HepG2 (cell line): ENCODE results near the gene MXRA8. TPM values are rescaled to one million over a fixed set of nuclear protein-coding genes. Genes with fewer than 3 reads are reported as not detected.

Experiments
- ARHGAP35 ChIP-seq: sonication (generic); formaldehyde crosslinking; IDR thresholded peaks from 2 replicates; pipeline ENCODE4 v1.9.0; 2022; ENCODE audit warnings: mild to moderate bottlenecking, inconsistent platforms, moderate library complexity, missing genetic modification reagents, borderline replicate concordance
- ATF2 ChIP-seq: sonication (generic); formaldehyde crosslinking; IDR thresholded peaks from 2 replicates; pipeline ENCODE4 v1.4.0; 2020; ENCODE audit warnings: missing genetic modification reagents
- BCL6 ChIP-seq: IDR thresholded peaks from 2 replicates; pipeline ENCODE4 v1.6.1; 2016; ENCODE audit warnings: missing genetic modification reagents, missing compliant biosample characterization
- BRD4 ChIP-seq: sonication (generic); formaldehyde crosslinking; IDR thresholded peaks from 2 replicates; pipeline ENCODE4 v1.4.0; 2020; ENCODE audit warnings: missing genetic modification reagents
- DBP ChIP-seq: sonication (generic); formaldehyde crosslinking; IDR thresholded peaks from 2 replicates; pipeline ENCODE4 v1.4.0; 2020; ENCODE audit warnings: missing genetic modification reagents; ENCODE audit errors: not compliant biosample characterization
- FOSL2 ChIP-seq: sonication (generic); formaldehyde crosslinking; IDR thresholded peaks from 2 replicates; pipeline ENCODE4 v1.4.0; 2020; ENCODE audit warnings: missing genetic modification reagents
- FOXM1 ChIP-seq: sonication (generic); formaldehyde crosslinking; IDR thresholded peaks from 2 replicates; pipeline ENCODE4 v1.5.0; 2020; ENCODE audit warnings: missing genetic modification reagents
- FOXO1 ChIP-seq: sonication (generic); formaldehyde crosslinking; IDR thresholded peaks from 2 replicates; pipeline ENCODE4 v1.4.0; 2020; ENCODE audit warnings: missing genetic modification reagents
- FUBP1 ChIP-seq: sonication (generic); formaldehyde crosslinking; IDR thresholded peaks from 2 replicates; pipeline ENCODE4 v1.5.1; 2020; ENCODE audit warnings: missing genetic modification reagents, mild to moderate bottlenecking, borderline replicate concordance
- GABPB1 ChIP-seq: IDR thresholded peaks from 2 replicates; pipeline ENCODE4 v1.6.1; 2016; ENCODE audit warnings: mild to moderate bottlenecking, missing genetic modification reagents, moderate library complexity, missing compliant biosample characterization
- HMGA1 ChIP-seq: sonication (generic); formaldehyde crosslinking; conservative IDR thresholded peaks from 2 replicates; pipeline ENCODE4 v1.4.0; 2020; ENCODE audit warnings: missing genetic modification reagents
- JARID2 ChIP-seq: sonication (generic); formaldehyde crosslinking; IDR thresholded peaks from 2 replicates; pipeline ENCODE4 v1.8.1; 2023; ENCODE audit warnings: missing genetic modification reagents, inconsistent platforms; ENCODE audit not compliant: insufficient replicate concordance
- MIXL1 ChIP-seq: IDR thresholded peaks from 2 replicates; pipeline ENCODE4 v1.6.1; 2016
- MYPOP ChIP-seq: sonication (generic); formaldehyde crosslinking; IDR thresholded peaks from 2 replicates; pipeline ENCODE4 v1.8.1; 2023; ENCODE audit warnings: mild to moderate bottlenecking, moderate library complexity, missing genetic modification reagents
- NFKBIZ ChIP-seq: IDR thresholded peaks from 2 replicates; pipeline ENCODE4 v1.6.1; 2018; ENCODE audit warnings: missing genetic modification reagents, missing compliant biosample characterization
- NFRKB ChIP-seq: fragments of 450-650 bp; IDR thresholded peaks from 2 replicates; pipeline ENCODE4 v1.6.1; 2017
- SCMH1 ChIP-seq: sonication (generic); formaldehyde crosslinking; IDR thresholded peaks from 2 replicates; pipeline ENCODE4 v1.9.0; 2021; ENCODE audit warnings: missing genetic modification reagents, mild to moderate bottlenecking, borderline replicate concordance
- SIX1 ChIP-seq: sonication (generic); formaldehyde crosslinking; IDR thresholded peaks from 2 replicates; pipeline ENCODE4 v1.4.0; 2020; ENCODE audit warnings: missing genetic modification reagents, borderline replicate concordance
- SMC3 ChIP-seq: IDR thresholded peaks from 2 replicates; pipeline ENCODE4 v1.6.1; 2011; ENCODE audit warnings: low read length, improper control_type of control experiment
- STAG1 ChIP-seq: sonication (generic); formaldehyde crosslinking; IDR thresholded peaks from 2 replicates; pipeline ENCODE4 v1.4.0; 2020; ENCODE audit warnings: missing genetic modification reagents
- TBX2 ChIP-seq: sonication (generic); formaldehyde crosslinking; IDR thresholded peaks from 2 replicates; pipeline ENCODE4 v1.5.0; 2020; ENCODE audit warnings: missing genetic modification reagents, mild to moderate bottlenecking, borderline replicate concordance
- ZBTB3 ChIP-seq: sonication (generic); formaldehyde crosslinking; IDR thresholded peaks from 2 replicates; pipeline ENCODE4 v1.4.0; 2020; ENCODE audit warnings: low read depth, mild to moderate bottlenecking, moderate library complexity, missing genetic modification reagents, borderline replicate concordance
- ZNF577 ChIP-seq: sonication (generic); formaldehyde crosslinking; IDR thresholded peaks from 2 replicates; pipeline ENCODE4 v1.4.0; 2020; ENCODE audit warnings: mild to moderate bottlenecking, low read depth, missing genetic modification reagents, borderline replicate concordance
- polyA plus RNA-seq, 8 experiments: library from polyadenylated mRNA; depleted of rRNA in 3 of 8; stranded (reverse) in 7 of 8; unstranded in 1 of 8; fragments of >200 nt; fragmentation: Illumina TruSeq in 4 of 8; extraction: Trizol in 4 of 8; gene quantifications; 2 replicates each; pipeline versions ENCODE4 v1.2.1 to v1.2.3, GENCODE V29; 2011 to 2016; ENCODE audit warnings: low read depth in 4 of 8, missing spikeins in 1 of 8, mixed read lengths in 1 of 8; ENCODE audit not compliant: insufficient read depth in 1 of 8
- total RNA-seq, 5 experiments: library from RNA; depleted of rRNA; stranded (reverse); fragments of >200 nt; fragmentation: Illumina TruSeq; extraction: Trizol; gene quantifications; 2 replicates each; pipeline ENCODE4 v1.2.3, GENCODE V29; 2016; ENCODE audit warnings: low read depth in 1 of 5

Gene MXRA8
- total and polyA plus RNA-seq, 2 of the 13 experiments (the other 11 are each of a cell fraction or from before 2014, with no cell fraction given): 19.8 to 44.8 TPM

- no peak for TF ChIP-seq ARHGAP35
- no peak for TF ChIP-seq SIX1 (CRISPR knock-in tag)
- no peak for TF ChIP-seq NFKBIZ (CRISPR knock-in tag)
- no peak for TF ChIP-seq MIXL1
- no peak for TF ChIP-seq ZNF577 (CRISPR knock-in tag)
- TF ChIP-seq BCL6 (CRISPR knock-in tag): no peak
- TF ChIP-seq GABPB1 (CRISPR knock-in tag): peak; percentile 82
- TF ChIP-seq ZBTB3 (CRISPR knock-in tag): 0 out of 2 replicates have a peak, but pooled peaks have one; percentile 37
- no peak for TF ChIP-seq SCMH1
- no peak for TF ChIP-seq JARID2
- 0 out of 2 replicates have a peak, but pooled peaks have one; percentile 11 for TF ChIP-seq MYPOP (CRISPR knock-in tag)
- TF ChIP-seq FUBP1: no peak
- no peak for TF ChIP-seq TBX2 (CRISPR knock-in tag)
- TF ChIP-seq FOXM1 (CRISPR knock-in tag): no peak
- peak; percentile 57 for TF ChIP-seq FOSL2 (CRISPR knock-in tag)
- no peak for TF ChIP-seq STAG1 (CRISPR knock-in tag)
- no peak for TF ChIP-seq SMC3
- no peak for TF ChIP-seq DBP (CRISPR knock-in tag)
- TF ChIP-seq ATF2 (CRISPR knock-in tag): peak; percentile 98
- TF ChIP-seq NFRKB: no peak
- no peak for TF ChIP-seq BRD4 (CRISPR knock-in tag)
- TF ChIP-seq FOXO1 (CRISPR knock-in tag): no peak
- TF ChIP-seq HMGA1: no peak
Measured at GRCh38 chr1:1304331-1305299, 53.7 kb downstream of the MXRA8 start (continued).
